Activated gamma-delta T cell treated with Interleukin-2 at 50 U/mL for 16 hours (primary cell): Measurements from ENCODE around the gene SPEM3.
A peak's percentile ranks its signal among the peaks of the same experiment; 100 is the strongest.
"Not testable (repeated sequence)": the region's sequence is repeated elsewhere in the genome, so short reads cannot be mapped to it uniquely, and the experiment has no call there.

Experiments used
- DNase-seq: peaks from one replicate; pipeline ENCODE4 v3.0.0-alpha.2; 2020

The SPEM3 gene

DNA sequence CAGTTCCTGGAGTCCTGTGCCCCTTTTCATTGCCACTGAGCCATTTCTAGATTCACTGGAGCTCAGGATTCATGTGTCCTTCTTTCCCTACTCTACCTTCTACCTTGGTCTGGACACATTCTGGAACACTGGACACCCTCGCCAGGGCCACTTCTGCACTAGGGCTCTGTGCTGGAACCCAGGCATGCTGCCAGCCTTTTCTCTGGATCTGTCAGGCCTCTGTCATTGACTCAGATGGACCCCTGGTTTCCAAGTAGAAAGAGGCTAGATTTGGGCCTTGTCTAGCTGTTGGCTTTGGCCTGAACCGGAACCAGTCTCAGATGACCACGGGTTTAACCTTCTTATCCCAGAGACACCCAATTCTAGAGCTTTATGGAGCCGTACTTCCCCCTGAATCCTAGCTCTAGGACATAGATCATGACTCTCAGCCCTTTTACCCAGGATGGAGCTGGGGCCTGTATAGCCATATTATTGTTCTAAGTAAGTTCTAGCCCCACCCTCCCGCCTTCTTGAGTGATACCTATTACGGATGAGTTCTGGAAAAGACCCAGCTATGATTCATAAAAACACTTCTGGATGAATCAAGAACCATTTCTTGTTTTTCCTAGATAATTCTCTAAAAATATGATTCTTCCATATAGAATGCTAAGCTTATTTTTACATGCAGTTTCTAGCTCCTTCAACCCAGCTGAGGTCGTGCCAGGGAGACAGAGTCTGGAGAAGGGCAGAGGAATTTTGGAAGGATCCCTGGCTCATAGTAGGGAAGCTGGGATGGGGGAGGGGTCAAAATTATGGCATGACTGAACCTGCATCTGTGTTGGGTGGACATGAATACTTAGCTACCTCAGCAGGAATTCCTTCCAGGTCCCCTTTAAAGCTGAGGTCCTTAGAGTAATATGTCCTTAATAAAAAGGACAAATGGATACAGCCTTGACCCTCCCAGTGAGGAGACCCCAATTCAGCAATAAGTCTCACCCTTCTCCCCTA is 15.1 kb downstream of the SPEM3 start:
- DNase-seq, result no peak

DNA sequence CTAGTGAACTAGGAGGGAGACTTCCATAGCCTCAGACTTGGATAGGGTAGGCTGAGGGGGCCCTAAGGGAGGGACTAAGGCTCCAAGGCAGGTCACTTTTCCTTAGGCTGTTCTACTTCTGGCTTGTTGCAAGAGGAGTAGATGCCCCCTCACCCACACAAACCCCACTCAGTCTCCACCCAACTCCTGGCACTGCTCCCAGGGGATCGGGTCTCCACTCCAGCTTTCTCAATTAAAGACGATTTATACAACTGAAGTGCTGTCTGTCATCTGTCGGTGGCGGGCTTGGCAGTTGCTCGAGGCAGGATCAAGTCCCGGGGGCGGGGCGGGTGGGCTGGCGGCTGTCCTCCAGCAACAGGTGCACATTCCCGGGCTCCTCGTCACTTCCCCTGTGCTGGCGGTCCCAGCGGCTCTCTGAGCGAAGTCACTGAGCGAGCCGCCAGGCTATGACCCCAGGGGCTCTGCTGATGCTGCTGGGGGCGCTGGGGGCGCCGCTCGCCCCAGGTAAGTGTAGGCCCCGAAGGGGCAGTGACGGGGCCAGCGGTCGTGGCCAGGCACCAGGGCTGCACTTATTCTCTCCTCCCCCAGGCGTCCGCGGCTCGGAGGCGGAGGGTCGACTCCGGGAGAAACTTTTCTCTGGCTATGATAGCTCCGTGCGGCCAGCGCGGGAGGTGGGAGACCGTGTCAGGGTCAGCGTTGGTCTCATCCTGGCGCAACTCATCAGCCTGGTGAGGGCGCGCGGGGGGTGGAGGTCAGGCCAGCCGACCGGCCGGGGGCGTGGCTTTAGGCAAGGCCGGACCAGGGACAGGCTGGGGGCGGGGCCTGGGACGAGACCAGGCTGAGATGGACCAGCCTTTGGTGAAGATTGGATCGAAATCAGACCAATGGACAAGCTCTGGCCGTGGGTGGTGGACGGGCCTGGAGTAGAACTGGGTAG is 16.3 kb downstream of the SPEM3 start, which contains the start of gene CHRNB1:
Gene CHRNB1, plus strand, starts transcription at position 380 of the 937 bp plus-strand sequence. Its CDS starts 67 bp downstream, at position 447.
- no peak for DNase-seq

DNA sequence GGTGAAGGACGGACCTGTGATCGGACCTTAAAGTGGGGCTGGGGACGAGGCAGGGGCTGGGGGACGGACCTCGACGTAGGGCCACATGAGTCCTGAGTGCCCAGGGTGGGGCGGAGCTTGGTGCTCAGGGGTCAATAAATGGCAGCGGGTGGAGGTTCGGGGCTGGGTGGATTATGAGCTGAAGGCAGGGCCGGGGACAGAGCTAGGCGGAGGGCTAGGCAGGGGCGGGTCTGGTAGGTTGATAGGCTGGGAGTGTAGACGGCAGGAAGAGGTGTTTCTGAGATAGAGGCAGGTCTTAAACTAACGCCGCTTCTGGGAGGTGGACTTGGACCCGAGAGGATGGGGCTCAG is 16.9 kb downstream of the SPEM3 start:
- peak; percentile 42 for DNase-seq

DNA sequence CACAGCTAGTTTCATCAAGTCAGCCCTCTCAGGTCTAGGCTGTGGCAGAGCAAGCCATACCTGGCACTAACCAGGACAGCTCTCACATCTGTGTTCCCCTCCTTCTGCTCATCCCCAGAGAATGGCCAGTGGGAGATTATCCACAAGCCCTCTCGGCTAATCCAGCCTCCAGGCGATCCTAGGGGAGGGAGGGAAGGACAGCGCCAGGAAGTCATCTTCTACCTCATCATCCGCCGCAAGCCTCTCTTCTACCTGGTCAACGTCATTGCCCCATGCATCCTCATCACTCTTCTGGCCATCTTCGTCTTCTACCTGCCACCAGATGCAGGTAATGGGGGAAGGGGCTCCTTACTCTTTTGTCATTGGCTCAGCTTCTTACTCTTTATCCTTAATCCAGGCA is 19.8 kb downstream of the SPEM3 start:
- no peak for DNase-seq

DNA sequence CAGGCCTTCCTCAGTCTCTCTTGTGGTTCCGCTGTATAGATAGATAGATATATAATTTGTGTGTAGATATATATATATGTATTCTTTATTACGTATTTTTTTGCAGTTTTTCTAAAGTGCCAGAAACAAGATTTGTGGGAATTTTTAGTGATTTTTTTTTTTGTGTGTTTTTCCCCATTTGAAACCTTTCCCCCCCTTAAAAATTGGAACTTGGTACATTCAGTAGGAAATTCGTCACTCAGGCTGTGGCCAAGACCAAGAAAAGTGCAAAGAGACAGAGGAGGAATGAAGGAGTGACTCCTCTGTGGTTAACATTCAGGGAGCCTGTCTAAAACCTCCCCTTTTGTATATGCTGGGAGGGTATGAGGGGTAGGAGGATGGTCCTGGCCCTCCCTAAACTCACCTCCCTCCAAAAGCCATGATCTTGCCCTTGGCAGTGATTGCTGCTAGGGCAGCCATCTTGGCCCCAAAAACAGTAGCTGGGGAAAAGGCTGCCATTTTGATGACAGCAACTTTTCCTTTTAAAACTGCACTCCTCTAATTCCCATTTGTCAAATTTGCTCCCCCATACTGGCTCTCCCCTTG is 31.4 kb downstream of the SPEM3 start:
- no peak for DNase-seq

DNA sequence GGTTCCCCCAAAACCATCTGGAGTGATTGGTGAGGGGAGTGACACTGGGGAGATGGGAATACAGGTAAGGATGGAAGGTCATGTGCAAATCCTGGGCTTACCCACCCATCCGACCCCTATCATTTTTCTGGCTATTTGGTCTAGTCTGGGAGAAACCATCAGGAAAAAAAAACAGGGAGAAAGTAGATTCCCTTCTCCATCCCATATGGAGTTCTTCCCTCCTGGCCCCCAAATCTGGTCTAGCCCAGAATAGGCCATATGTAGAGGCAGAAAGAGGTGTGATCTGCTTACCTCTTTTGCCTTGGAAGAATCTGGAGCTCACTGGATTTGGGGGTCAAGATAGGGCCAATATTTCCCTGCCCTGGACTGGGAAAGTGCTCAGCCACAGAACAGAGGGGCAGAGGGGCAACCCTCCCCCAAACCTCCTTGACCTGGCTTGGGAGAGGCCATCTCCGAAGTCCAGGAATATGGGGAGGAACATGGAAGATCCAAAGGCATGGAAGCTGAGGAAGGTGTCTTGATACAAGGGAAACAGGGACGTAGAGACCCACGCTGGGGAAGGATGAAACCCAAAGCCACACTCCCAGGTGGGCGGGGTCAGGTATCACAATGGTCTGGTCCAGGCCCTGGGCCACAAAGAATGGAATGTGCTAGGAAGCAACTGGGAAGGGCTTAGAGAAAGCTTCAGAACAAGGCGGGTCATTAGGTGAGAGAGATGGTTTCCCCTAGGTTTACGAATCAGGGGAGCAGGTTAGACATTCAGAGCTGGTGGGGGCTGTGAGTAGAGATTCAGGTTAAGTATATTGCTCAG is 32.4 kb downstream of the SPEM3 start:
- DNase-seq, result no peak

DNA sequence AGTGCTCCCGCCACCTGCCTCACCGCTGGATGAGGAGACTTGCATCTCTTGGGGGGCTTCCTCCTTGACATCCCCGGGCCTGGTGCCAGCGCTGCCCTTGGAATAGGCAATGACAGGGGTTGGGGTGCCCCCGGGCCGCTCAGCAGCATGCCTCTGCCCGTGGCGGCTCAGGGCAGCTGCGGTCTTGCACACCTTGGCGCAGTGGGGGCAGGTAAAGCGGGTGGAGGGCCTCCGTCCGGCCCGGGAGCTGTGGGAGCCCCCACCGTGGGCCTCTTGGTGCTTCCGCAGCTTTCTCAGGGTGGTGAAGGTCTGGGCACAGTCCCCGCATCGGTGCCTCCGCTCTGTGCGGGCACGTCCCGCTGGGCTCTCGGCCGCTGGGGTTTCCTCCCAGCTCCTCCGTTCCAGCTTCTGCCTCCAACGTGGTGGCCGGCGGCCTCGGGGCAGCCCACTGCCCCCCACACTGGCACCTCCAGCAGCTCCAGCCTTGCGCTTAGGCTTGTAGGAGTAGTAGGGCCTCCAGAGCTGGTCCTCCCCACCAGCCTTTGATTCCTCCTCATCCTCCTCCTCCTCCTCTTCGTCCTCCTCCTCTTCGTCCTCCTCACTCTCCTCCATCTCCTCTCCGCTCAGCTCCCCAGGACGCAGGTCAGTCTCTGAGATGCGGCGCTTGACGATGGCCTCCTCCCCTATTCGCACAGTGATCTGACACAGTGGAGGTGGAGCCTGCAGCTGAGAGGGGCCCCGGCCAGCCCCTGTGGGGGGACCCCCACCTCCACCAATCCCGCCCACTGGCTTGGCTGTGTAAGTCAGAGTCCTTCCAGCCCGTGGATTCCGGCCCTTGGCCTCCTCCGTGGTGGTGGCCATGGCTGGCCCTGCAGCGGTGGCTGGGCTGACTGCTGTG is 34.1 kb downstream of the SPEM3 start:
- DNase-seq, result no peak

DNA sequence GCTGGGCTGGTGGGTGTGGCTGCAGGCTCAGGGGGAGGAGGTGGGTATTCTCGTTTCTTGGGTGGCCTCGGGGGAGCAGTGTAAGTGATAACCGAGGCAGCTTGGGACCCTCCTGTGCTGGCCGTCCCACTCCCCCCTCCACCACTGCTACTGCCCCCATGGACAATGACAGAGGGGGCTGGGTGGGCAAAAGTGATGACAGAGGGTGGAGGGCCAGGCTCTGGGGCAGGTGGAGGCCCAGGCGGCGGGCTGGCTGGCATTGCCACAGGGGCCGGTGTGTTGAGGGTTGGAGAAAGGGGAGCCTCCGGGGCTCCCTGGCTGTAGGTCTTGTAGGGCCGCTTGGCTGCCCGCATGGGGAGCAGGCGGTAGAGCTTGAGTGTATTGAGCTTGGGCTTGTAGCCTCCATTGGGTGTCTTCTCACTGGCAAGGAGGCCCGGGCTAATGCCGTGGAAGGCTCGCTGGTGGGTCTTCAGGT is 34.8 kb downstream of the SPEM3 start:
- no peak for DNase-seq

DNA sequence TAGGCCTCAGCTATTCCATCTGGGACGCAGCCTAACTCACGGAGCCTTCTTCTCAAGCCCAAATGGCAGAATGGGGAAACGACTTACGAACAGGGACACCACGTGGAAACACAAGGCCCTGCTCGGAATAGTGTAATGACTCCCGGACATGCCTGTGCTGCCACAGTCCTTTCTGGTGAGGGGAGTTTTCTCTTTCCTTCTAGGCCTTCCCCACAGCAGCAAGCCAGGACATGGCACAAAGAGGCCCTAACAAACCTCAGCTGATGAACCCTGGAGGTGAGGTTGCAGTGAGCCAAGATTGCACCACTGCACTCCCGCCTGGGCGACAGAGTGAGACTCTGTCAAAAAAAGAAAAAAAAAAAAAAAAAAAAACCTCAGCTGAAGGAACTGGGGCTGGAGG is 35.4 kb downstream of the SPEM3 start:
- no peak for DNase-seq

DNA sequence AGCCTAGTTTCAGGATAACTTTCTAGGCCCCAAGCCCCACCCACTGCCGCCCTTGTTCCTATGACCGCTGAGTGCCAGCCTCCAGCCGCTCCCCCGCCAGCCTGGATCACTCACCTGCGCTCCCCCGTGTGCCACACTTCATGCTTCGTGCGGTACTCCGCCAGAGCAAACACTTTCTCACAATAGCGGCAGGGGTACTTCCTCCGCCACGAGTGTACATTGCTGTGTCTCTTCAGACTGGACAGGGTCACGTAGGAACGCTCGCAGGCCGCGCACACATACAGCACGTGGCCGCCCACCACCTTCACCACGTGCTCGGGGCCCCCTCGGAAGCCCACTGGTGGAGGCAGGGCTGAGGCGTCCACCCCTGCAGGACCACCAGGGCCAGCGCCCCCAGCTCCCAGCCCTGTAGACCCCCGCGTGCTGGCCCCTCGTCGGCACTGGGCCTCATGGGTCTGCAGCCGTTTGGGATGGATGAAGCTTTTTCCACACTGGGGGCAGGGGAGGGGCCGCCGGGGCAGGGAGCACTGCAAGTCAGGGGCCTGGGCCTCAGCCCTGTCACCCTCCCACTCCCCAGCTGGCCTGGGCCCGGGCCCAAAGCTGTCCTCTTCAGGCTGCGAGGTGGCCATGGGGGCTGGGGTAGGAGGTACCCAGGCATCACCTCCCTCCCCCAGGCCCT is 37.1 kb downstream of the SPEM3 start:
- DNase-seq, result no peak

DNA sequence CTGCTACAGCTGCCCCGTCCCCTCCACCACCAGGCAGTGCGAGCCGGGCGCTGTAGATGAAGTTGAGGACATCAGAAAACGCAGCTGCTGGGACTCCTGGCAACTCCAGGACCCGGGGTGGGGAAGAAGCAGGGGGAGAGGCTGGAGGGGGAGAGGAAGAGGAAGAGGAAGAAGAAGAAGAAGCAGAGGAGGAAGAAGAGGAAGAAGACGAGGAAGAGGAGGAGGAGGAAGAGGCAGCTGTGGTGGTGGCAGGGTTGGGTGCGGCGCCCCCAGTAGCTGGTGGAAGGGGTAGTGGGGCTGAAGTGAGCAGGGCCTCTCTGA is 37.6 kb downstream of the SPEM3 start:
- no peak for DNase-seq

DNA sequence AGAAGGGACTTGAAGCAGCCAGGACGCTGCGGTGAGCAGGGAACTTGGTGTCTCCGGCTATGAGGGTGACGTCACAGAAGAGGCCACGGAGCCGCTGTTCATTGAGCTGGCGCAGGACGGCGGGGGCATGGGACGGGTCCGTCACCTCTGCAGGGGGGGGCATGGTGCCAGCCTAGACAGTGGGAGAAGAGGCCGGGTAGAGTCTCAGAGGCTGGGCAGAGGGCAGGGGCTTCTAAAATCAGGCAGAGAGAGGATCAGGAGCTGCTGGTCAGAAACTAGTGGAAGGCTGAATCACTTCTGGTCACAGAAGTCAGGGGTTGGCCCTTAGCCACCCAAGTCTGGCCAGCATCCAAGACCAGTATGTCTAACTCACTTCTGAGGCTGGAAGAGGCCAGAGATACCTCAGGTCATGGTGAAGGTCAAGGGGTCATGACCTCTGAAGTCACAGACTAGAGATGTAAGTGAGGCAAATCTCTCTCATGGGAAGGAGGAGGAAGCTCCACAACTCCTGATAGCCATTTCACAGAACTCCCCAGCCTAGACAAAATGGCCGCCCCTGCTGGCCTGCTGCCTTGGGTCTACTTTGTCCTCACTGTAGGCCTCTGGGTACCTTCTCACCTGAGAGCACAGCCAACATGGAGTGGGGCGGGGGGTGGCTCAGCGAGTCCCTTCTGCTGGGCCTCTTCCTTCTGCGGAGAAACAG is 38.1 kb downstream of the SPEM3 start:
- no peak for DNase-seq

DNA sequence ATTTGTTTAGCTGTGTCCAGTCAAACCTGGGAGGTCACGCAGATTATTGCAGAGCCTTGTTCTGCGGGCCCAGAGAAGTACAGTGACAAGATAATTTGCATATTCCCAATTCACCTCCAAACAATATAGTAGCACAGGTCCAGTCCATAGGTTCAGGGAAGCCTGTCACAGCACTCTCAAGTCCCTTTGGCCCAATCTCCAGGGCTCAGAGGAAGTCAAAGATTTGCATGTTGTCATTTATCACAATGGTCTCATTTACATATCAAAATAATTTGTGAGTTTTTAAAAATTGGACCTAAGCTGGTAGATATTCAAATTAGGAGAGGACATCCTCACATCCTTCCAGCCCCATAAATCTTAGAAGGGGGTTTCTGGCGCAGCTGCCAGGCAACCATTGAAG is 38.8 kb downstream of the SPEM3 start:
- no peak for DNase-seq

DNA sequence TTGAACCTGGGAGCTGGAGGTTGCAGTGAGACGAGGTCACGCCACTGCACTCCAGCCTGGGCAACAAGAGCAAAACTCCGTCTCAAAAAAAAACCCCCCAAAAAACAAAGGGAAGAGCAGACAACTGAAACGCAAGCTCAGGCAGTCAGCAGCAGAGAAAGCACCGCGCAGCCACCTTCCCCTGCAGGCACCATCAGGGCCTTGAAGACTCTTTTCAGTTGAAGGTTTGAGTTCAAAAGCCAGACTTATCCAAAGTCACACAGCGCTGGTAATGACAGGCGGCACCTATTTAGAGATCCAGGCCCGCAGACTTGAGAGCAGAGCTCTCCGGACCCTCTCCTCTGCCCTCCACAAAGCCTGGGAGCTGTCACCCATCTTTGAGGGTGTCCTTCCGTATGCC is 39.6 kb downstream of the SPEM3 start:
- DNase-seq, result no peak

DNA sequence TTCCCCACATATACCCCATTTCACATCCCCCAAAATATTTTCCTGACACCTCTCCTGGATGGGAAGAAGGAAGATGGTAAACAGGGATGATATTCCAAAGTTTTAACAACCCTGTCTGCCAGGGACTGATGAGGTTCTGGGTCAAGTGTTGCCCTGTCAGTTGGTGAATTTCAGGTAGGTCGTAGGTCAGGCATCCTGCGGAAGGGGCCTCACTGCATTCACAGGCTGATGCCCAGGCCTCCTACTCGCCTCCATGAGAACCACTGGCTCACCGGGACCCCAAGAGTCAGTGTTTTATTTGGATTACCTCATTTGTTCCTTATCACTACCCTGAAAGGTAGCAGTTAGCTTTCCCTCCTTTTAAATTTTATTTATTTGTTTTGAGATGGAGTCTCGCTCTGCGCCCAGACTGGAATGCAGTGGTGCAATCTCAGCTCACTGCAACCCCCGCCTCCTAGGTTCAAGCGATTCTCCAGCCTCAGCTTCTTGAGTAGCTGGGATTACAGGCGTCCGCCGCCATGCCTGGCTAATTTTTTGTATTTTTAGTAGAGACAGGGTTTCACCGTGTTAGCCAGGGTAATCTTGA is 40.2 kb downstream of the SPEM3 start:
- DNase-seq, result no peak

DNA sequence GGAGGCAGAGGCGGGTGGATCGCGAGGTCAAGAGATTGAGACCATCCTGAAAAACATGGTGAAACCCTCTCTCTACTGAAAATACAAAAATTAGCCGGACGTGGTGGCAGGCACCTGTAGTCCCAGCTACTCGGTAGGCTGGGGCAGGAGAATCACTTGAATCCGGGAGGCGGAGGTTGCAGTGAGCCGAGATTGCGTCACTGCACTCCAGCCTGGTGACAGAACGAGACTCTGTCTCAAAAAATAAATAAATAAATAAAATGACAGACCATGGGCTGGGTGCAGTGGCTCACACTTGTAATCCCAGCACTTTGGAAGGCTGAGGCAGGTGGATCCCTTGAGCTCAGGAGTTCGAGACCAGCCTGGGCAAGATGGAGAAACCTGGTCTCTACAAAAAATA is 41.2 kb downstream of the SPEM3 start:
- not testable (repeated sequence) for DNase-seq

DNA sequence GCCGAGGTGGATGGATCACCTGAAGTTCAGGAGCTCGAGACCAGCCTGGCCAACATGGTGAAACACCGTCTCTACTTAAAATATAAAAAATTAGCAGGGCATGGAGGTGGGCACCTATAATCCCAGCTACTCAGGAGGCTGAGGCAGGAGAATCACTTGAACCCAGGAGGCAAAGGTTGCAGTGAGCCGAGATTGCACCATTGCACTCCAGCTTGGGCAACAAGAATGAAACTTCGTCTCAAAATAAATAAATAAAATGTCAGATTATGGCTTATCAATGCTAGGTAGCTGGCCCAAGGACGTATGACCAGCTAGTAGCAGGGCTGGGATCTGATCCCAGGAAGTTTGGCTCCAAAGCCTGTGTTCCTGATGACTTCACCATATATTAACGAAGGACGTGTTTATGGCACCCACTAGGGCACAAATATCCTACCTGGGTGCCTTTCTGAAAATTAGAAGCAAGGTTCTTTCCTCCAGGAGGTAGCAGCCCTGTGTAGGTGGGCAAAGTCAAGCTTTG is 41.9 kb downstream of the SPEM3 start:
- not testable (repeated sequence) for DNase-seq

DNA sequence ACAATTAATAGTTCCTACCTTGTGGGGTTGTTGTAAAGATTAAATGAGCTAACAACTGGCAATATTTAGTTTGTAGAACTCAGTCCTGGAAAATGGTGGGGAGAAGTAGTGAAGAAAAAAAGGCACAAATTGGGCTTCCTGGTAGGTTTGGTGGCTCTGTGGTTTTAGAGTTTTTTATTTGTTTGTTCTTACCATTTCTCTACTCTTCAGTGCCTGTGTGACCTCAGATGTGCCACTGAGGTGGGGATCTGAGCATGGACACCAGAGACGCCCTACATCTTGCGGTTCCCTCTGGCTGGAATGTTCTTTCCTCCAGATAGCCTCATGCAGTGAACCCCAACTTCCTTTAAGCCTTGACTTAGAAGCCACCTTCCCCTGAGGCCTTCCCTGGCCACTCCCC is 43.1 kb downstream of the SPEM3 start:
- DNase-seq, result no peak

DNA sequence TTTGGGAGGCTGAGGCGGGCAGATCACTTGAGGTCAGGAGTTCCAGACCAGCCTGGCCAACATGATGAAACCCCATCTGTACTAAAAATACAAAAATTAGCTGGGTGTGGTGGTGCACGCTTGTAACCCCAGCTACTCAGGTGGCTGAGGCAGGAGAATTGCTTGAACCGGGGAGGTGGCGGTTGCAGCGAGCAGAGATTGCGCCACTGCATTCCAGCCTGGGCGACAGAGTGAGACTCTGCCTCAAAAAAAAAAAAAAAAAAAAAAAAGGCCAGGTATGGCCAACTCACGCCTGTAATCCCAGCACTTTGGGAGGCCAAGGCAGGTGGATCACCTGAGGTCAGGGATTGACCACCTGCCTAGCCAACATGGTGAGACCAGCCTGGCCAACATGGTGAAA is 46.1 kb downstream of the SPEM3 start:
- DNase-seq, result not testable (repeated sequence)
